NT2/D1 (cell line): ENCODE results near the gene OR1I1.

ENCODE experiments used
- DNase-seq: peaks from one replicate; pipeline ENCODE4 v3.0.0-alpha.2; 2011; ENCODE audit warnings: low read depth, low spot score
- H3K27me3 ChIP-seq: 2 replicates; pipeline ENCODE4 v1.6.0; 2011; ENCODE audit warnings: mild to moderate bottlenecking; ENCODE audit not compliant: insufficient read length, insufficient read depth
- H3K36me3 ChIP-seq: 2 replicates; pipeline ENCODE4 v1.6.1; 2011; ENCODE audit warnings: mild to moderate bottlenecking, low read length, mixed read lengths; ENCODE audit not compliant: insufficient read depth, insufficient read length
- H3K4me1 ChIP-seq: 2 replicates; pipeline ENCODE4 v1.5.1; 2011; ENCODE audit not compliant: insufficient read depth, insufficient read length
- H3K4me3 ChIP-seq: 2 replicates; pipeline ENCODE4 v1.5.1; 2011; ENCODE audit warnings: low read depth; ENCODE audit not compliant: insufficient read length
- H3K9ac ChIP-seq: 2 replicates; pipeline ENCODE4 v1.6.0; 2011; ENCODE audit warnings: low read depth; ENCODE audit not compliant: insufficient read length
- H3K9me3 ChIP-seq: 2 replicates; pipeline ENCODE4 v1.5.1; 2011; ENCODE audit warnings: mild to moderate bottlenecking, low read length; ENCODE audit not compliant: insufficient read depth
- SUZ12 ChIP-seq: IDR thresholded peaks from 2 replicates; pipeline ENCODE4 v1.6.1; 2011; ENCODE audit not compliant: insufficient read length, insufficient read depth; ENCODE audit errors: extremely low read depth
- YY1 ChIP-seq: IDR thresholded peaks from 2 replicates; pipeline ENCODE4 v1.6.1; 2011; ENCODE audit not compliant: insufficient read length, insufficient read depth
- ZNF274 ChIP-seq: IDR thresholded peaks from 2 replicates; pipeline ENCODE4 v1.6.1; 2011; ENCODE audit warnings: mild to moderate bottlenecking, low read depth, low read length

Gene OR1I1

GRCh38 chr19:15126131-15126910 is 44.3 kb downstream of the OR1I1 start:
- Histone ChIP-seq H3K36me3 (peaks cover 23% of the 10 kb centered on the region), H3K4me3 (peak overlapping the region; percentile 76), H3K27me3 (no peaks in the 10 kb centered on the region), H3K9ac (peak overlapping the region; percentile 59), H3K9me3 (no peaks in the 10 kb centered on the region), H3K4me1 (peaks cover 8% of the 10 kb centered on the region)
- no peak for DNase-seq
- no peak for TF ChIP-seq ZNF274
- TF ChIP-seq YY1 = no peak
- TF ChIP-seq SUZ12 = no peak

- no peak for DNase-seq
- H3K36me3 ChIP-seq = peaks cover 8% of the 10 kb centered on the region
- H3K4me3 ChIP-seq = no peak overlapping the region
- no peak for TF ChIP-seq ZNF274
- no peak for TF ChIP-seq SUZ12
- TF ChIP-seq YY1 = no peak
- H3K9me3 ChIP-seq = no peaks in the 10 kb centered on the region
- H3K9ac ChIP-seq = no peak overlapping the region
- no peaks in the 10 kb centered on the region for H3K27me3 ChIP-seq
- peaks cover 8% of the 10 kb centered on the region for H3K4me1 ChIP-seq
Observed at GRCh38 chr19:15128162-15128770, 46.3 kb downstream of the OR1I1 start.

GRCh38 chr19:15129856-15130585 is 48.0 kb downstream of the OR1I1 start:
- no peak for DNase-seq
- no peaks in the 10 kb centered on the region for H3K36me3 ChIP-seq

GRCh38 chr19:15136234-15136954 is 54.4 kb downstream of the OR1I1 start:
- no peak for DNase-seq
- TF ChIP-seq YY1 (no peak), ZNF274 (no peak), SUZ12 (no peak)
- Histone ChIP-seq H3K9ac (no peak overlapping the region), H3K4me1 (no peaks in the 10 kb centered on the region), H3K9me3 (peaks cover 11% of the 10 kb centered on the region; the same call in 1 of the 2 replicates), H3K27me3 (no peaks in the 10 kb centered on the region), H3K36me3 (no peaks in the 10 kb centered on the region), H3K4me3 (no peak overlapping the region)

More at GRCh38 chr19:15129856-15130585, 48.0 kb downstream of the OR1I1 start:
- Histone ChIP-seq H3K4me3 (no peak overlapping the region), H3K9me3 (no peaks in the 10 kb centered on the region), H3K27me3 (no peaks in the 10 kb centered on the region), H3K4me1 (peaks cover 5% of the 10 kb centered on the region), H3K9ac (no peak overlapping the region)
- TF ChIP-seq SUZ12 = no peak
- no peak for TF ChIP-seq YY1
- TF ChIP-seq ZNF274 = no peak

GRCh38 chr19:15137777-15138176 is 55.8 kb downstream of the OR1I1 start:
- Histone ChIP-seq H3K9ac (no peak overlapping the region), H3K4me1 (no peaks in the 10 kb centered on the region), H3K4me3 (no peak overlapping the region), H3K9me3 (peaks cover 11% of the 10 kb centered on the region; the same call in 1 of the 2 replicates), H3K27me3 (no peaks in the 10 kb centered on the region), H3K36me3 (no peaks in the 10 kb centered on the region)
- DNase-seq = no peak
- TF ChIP-seq SUZ12 (no peak), ZNF274 (no peak)

- DNase-seq = no peak
- Histone ChIP-seq H3K4me1 (no peaks in the 10 kb centered on the region), H3K9ac (no peak overlapping the region), H3K36me3 (no peaks in the 10 kb centered on the region), H3K27me3 (no peaks in the 10 kb centered on the region), H3K9me3 (peaks cover 15% of the 10 kb centered on the region; the same call in 1 of the 2 replicates), H3K4me3 (no peak overlapping the region)
- TF ChIP-seq ZNF274 = no peak
Observed at GRCh38 chr19:15138427-15138826, 56.4 kb downstream of the OR1I1 start.

DNA sequence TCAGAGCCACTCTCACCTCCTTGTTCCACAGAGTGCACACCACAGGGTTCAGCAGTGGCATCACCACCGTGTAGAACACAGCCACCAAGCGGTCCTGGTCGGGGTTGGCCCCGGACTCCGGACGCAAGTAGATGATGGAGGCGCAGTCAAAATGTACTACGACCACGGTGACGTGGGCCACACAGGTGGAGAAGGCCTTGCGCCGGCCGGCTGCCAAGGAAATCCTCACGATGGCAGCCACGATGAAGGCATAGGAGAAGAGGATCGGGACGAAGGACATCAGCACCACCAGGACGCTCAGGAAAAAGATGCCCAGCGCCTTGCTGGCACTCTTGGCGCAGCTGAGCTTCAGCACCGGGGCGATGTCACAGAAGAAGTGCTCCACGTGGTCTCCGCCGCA is 59.1 kb downstream of the OR1I1 start:
- Histone ChIP-seq H3K27me3 (no peaks in the 10 kb centered on the region), H3K36me3 (no peaks in the 10 kb centered on the region), H3K9ac (no peak overlapping the region), H3K4me3 (no peak overlapping the region), H3K4me1 (no peaks in the 10 kb centered on the region), H3K9me3 (peaks cover 38% of the 10 kb centered on the region)
- no peak for DNase-seq
- TF ChIP-seq YY1 = no peak
- no peak for TF ChIP-seq ZNF274
